Coronary artery (tissue), 2 donors: ENCODE data around the gene NR5A1.

ENCODE experiments used
- DNase-seq: peaks from one replicate; pipeline ENCODE4 v3.0.0-alpha.2; 2017; ENCODE audit warnings: low spot score
- H3K27ac ChIP-seq, 2 donors: fragments of 200-600 bp; sonication (generic); one replicate each; pipeline ENCODE4 v1.5.1; 2016 to 2019
- H3K4me3 ChIP-seq: fragments of 200-600 bp; sonication (generic); 2 replicates; pipeline ENCODE4 v1.5.1; 2016; ENCODE audit warnings: mild to moderate bottlenecking, moderate library complexity
- TF ChIP-seq, protein P1 (sequence below): fragments of 200-600 bp; sonication (generic); IDR thresholded peaks from one replicate; pipeline ENCODE4 v1.5.1; 2019; ENCODE audit warnings: antibody characterized with exemption

Gene NR5A1

DNA sequence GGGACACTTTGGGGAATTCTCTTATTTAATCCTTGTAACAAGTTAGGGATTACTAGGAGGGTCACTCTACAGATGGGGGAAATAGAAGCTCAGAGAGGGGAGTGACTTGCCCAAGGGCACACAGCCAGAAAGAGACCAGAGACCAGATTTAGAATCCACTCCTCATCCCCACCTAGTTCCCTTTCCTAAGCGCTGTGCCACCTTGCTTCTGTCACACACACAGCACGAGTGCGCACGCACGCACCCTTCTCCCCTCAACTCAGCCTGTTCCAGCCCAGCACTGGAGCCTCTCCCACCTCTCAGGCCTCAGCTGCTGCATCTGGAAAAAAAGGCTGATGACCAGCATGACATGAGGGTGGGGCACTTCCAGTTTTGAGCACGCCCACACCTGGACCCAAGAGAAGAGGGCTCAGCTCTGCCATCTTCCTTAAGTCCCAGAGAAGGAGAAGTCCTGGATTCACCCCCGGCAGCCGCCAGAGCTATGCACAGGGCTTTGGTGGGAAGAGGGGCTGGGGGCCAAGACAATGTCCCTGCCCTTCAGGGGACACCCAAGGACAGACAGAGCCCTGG lies 18.5 kb downstream of the NR5A1 start:
- Histone ChIP-seq H3K27ac (no peak overlapping the region), H3K4me3 (no peak overlapping the region)
- TF ChIP-seq, protein P1, sequence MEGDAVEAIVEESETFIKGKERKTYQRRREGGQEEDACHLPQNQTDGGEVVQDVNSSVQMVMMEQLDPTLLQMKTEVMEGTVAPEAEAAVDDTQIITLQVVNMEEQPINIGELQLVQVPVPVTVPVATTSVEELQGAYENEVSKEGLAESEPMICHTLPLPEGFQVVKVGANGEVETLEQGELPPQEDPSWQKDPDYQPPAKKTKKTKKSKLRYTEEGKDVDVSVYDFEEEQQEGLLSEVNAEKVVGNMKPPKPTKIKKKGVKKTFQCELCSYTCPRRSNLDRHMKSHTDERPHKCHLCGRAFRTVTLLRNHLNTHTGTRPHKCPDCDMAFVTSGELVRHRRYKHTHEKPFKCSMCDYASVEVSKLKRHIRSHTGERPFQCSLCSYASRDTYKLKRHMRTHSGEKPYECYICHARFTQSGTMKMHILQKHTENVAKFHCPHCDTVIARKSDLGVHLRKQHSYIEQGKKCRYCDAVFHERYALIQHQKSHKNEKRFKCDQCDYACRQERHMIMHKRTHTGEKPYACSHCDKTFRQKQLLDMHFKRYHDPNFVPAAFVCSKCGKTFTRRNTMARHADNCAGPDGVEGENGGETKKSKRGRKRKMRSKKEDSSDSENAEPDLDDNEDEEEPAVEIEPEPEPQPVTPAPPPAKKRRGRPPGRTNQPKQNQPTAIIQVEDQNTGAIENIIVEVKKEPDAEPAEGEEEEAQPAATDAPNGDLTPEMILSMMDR: no peak
- DNase-seq: no peak

DNA sequence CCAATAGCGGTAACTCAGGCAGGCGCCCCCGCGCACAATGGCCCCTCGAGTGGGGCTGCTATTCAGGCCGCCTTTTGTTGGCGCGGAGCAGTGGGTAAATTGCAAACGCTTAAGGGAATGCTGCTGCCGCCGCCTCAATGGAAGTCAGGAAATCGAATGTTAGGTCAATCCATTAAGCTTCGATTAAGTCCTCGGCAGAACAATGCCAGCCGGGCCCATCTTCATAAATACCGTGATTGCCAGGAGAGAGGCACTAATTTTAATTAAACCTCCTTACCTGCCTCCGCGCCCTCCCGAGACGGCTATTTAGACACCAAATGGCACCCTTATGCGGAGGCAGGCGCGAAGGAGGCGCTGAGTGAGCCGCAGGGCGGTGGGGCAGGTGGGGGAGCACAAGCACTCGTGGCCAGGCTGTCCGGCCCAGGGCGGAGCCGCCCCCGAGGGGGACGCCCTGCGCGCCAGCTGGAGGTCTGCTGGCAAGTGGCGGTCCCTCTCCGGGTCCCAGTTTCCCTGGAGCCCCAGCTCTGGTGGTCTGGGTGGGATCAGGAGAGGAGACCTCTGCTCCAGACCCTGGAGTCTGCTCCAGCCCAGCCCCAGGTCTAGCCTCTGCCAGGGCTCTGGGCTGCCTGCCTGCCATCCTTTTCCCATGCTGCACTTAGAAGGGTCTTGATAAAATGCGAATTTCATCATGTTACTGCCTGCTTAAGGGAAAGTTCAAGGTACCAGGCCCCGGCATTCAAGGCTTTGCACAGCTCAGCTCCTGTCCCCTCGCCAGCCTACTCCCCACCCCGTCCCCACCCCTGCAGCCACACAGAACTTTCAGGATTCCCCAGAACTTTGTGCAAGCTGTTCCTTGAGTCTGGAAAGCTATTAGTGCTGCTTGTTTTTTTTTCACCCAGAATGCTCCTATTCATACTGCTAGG lies 19.7 kb downstream of the NR5A1 start:
- no peak overlapping the region for H3K27ac ChIP-seq
- TF ChIP-seq, protein P1: no peak
- DNase-seq: no peak
- no peak overlapping the region for H3K4me3 ChIP-seq

DNA sequence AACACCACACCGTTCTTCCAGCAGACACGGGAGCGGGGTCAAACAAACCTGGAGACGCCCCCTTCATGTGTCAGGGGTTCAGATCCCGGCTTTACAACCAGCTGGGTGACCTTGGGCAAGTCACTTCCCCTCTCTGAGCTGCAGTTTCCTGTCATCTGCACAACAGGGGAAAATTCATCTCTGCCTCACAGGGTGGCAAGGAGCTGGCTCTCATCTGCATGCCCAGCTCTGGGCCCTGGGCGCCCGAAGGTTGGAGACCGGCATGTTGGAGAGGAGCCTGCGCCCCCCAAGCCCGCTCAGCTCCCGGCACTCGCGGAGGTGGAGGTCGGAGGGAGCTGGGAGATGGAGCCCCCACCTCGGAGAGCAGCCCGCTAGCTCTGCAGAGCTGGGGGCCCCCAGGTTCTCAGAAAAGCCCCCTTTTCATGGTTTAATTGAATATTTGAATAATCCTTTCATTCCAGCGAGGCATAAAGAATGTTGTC lies 20.4 kb downstream of the NR5A1 start:
- Histone ChIP-seq H3K27ac (no peak overlapping the region), H3K4me3 (no peak overlapping the region)
- DNase-seq: no peak
- TF ChIP-seq, protein P1: no peak

DNA sequence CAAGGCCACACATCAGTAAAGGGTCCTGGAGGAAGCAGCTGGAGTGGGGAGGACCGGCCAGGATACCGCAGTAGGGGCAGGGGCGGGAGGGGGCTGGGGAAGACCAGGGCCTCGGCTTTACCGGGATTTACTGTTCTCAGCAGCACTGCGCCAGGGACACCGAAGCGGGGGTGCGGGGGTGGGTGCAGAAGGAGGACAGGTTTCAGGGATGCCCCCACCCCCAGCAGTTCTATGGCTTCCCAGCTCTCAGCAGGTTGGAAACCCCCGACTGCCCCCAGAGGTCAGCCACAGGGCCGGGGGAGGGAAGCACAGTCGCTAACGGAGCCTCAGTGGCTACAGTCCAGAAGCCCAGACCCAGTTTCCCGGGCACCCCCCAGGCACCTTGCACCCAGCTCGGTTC lies 21.3 kb downstream of the NR5A1 start:
- TF ChIP-seq, protein P1: no peak
- H3K27ac ChIP-seq: no peak overlapping the region
- no peak for DNase-seq
- no peak overlapping the region for H3K4me3 ChIP-seq

DNA sequence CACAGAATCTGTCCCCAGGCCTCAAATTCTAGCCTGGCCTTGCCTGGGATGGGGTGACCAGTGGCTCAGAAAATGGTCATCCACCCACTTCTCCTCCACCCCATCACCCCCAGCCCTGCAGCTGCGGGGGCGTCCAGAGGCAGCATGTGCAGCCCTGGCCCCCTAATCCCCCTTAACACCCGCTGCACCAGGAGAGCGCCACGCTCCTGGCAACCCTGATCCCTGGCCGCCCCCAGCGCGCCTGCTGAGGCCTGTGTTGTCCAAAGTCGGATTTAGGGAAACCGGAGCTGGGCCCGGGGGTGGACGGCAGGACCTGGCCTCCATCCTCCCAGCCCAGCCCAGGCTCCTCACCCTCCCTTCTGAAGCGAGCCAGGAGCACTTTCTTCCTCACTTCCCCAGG lies 22.0 kb downstream of the NR5A1 start:
- DNase-seq: no peak
- Histone ChIP-seq H3K27ac (no peak overlapping the region), H3K4me3 (no peak overlapping the region)
- TF ChIP-seq, protein P1: no peak

DNA sequence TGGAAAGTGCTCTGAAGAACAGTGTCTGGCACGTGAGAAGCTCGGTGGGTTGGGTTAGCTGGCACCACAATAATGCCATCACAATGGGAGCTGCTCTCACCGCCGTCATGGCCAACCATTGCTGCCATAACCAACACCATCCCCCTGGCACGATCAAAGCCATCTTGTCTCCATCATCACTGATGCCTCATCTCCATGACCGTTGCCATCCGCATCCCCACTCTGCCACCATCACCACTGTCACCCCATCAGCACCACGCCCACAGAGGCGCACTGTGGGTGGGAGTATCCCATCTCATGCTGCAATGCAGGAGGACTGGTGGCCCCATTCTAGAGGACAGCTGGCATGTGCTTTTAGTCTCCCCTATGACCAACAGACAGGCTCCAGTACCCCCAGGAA lies 23.7 kb downstream of the NR5A1 start:
- Histone ChIP-seq H3K27ac (no peak overlapping the region), H3K4me3 (no peak overlapping the region)
- DNase-seq: no peak
- TF ChIP-seq, protein P1: no peak
